ENCODE measurements around the gene ARMC8.
"Not testable (repeated sequence)": the region's sequence is repeated elsewhere in the genome, so short reads cannot be mapped to it uniquely, and the experiment has no call there.

ARMC8 gene

GRCh38 chr3:138187296-138188012, at the start of gene ARMC8:
TSS of gene ARMC8 (plus strand) at chr3:138187301. CDS start at chr3:138187555, 254 bp downstream.
- DNase-seq, result peak; percentile 74

- DNase-seq, result no peak
Measured at GRCh38 chr3:138137861-138138260, 49.2 kb upstream of the ARMC8 start.

DNA sequence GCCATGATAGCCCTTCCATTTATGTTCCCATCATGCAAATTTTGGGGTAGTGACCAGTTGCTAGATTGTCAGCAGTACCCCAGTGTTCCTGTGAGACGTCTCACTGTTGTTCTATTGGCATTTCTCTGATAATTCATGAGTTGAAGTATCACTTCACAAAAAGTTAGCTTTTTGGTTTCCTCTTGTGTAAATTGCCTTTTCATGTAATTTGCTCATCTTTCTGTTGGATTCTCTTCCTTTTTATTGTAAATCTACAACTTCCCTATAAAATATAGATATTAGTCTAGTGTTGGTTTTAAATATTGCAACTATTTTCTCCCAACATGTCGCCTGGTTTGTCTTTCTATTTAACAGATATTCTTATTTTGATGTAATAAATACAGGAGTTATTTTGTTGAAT, 47.4 kb upstream of the ARMC8 start:
- DNase-seq, result no peak

- DNase-seq, result no peak
Measured at GRCh38 chr3:138140940-138141339, 46.2 kb upstream of the ARMC8 start.

GRCh38 chr3:138142181-138142580, 44.9 kb upstream of the ARMC8 start:
- not testable (repeated sequence) for DNase-seq

GRCh38 chr3:138148503-138148902, 38.6 kb upstream of the ARMC8 start:
- DNase-seq, result no peak

- DNase-seq, result no peak
Measured at GRCh38 chr3:138154534-138154933, 32.6 kb upstream of the ARMC8 start.

- no peak for DNase-seq
Measured at GRCh38 chr3:138157743-138158142, 29.4 kb upstream of the ARMC8 start.

DNA sequence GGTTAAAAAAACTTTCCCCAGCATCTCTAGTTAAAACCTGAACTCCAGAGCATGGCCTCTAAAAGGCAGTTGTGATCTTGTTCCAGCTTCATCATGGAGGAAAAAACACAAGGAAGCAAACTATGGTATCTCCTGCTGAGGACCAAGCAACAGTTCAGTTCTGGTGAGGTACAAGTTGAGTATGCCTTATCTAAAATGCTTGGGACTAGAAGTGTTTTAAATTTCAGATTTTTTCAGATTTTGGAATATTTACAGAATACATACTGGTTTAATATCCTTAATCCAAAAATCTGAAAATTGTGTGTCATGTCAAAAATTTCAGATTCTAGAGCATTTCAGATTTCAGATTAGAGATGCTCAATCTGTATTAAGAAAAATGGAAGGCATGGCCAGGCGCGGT, 22.0 kb upstream of the ARMC8 start:
- DNase-seq, result no peak

- no peak for DNase-seq
Measured at GRCh38 chr3:138172625-138173024, 14.5 kb upstream of the ARMC8 start.

GRCh38 chr3:138173769-138174420, 13.2 kb upstream of the ARMC8 start:
- no peak for DNase-seq

DNA sequence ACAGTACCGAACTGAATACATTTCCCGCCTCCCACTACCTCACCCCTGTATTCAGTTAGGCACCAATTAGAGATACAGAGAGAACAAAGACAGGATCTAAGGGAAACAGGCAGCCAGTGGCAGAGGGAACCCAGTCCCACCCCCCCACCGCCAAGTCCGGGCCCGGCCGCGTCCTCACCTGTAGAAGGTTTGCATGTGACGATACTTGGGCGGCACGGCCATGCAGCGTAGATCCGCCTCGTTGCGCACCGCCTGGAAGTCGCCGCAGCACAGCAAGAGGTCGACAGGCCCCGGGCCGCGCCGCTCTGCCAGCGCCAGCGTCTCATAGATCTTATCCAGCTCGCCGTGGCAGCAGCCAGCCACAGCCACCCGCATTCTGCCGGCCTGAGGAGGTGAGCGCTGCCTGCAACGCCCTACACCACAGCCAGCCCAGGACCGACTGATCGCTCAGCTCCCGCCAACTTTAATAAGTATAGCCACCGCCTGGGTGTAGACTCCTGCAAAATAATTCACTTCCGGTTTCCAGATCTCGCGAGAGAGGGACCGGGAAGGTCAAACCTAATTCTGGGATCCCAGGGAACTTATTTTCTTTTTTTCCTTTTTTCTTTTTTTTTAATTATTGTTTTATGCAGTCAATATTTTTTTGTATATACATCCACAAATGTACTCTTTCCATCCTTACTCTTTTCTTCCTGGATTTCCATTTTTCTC, 12.5 kb upstream of the ARMC8 start, which contains the start of gene DBR1:
DBR1 (minus strand) TSS at position 501 of the 711 bp plus-strand sequence; CDS start at position 375, 126 bp downstream.
- peak; percentile 77 for DNase-seq

DNA sequence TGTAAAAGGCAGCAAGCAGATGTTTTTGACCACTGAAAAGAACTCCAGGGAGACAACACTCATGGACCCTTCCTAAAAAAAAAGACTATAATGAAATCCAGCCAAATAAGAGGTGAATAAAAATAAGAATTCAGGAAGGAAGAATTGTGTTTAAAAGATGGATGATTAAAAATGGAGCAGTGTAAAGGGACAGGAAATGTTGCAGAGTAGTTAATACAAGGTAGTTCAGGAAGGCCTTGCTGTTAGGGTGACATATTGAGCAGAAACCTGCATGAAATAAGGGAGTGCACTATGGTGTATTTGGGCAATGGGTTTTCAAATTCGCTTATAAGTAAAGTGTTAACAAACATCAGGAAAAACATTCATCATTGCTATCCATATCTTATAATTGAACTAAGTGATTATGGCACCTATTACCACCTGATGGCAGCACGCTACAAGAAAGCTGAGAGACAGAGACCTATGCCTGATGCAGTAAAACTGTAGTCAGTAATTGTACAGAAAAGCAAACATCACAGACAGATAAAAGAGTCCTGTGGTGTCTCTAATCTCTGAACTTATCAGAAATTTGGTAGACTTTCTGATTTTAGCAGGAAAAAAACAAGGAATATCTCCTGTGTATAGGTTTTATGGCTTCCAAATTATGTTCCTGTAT, 6.6 kb upstream of the ARMC8 start:
- peak; percentile 27 for DNase-seq

- no peak for DNase-seq
Measured at GRCh38 chr3:138184994-138185393, 2.1 kb upstream of the ARMC8 start.

DNA sequence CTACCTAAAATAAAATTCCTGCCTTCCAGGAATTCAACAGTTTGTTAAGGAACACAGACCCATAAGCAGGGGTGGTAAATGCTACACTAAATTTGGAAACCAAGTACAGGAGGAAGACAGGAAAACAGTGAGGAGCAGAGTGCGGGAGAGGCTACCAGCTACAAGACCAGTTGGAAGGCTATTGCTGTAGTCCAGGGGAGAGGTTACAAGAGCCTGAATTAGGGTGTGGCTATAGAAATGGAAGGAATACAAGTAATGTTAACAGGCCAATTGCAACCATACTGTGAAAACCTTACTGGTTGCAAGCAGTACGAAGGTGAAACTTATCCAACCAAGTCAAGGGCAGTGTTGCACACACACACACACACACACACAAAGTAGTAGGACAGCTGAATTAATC, 880 bp upstream of the ARMC8 start:
- DNase-seq, result no peak

- peak; percentile 92 for DNase-seq
Measured at GRCh38 chr3:138186803-138187295, 252 bp upstream of the ARMC8 start.

GRCh38 chr3:138188013-138188730, 1.1 kb downstream of the ARMC8 start:
- DNase-seq, result no peak

DNA sequence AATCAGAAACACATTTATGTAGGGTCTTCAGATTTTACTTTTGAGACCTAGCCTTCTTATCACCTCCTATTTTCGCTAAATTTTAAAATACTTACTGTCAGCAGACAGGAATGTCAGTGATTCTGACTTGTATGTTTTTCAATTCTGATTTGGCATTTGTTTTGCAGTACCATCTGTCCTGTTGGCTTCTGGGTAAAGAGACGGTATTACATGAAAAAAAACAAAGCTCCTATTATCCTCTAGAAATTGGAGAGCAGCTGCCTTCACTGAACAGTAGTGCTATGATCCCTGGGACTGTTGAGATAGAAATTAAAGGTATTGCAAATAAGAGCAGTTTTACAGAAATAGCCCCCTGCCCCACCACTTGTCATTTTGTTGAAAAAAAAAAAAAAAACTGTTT, 8.4 kb downstream of the ARMC8 start:
- DNase-seq, result peak; percentile 36

- DNase-seq, result no peak
Measured at GRCh38 chr3:138196023-138196422, 8.9 kb downstream of the ARMC8 start.

DNA sequence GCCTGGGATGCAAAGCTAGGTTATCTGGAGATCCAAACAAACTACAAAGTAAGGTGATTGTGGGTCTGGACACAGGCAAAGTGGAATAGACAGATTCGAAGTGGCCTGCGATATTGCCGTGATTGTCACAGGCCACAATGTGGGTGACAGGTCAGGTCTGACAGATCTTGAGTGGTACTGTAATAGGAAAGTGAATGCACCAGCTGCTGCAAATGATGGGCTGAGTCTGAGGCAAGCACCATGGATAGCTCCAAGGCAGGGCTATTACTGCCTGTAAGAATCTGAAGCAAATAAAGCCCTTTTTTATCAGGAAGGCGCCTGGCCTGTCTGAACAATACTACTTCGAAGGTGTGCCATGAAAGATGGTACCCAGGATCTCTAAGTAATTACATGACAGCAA, 10.0 kb downstream of the ARMC8 start:
- no peak for DNase-seq

DNA sequence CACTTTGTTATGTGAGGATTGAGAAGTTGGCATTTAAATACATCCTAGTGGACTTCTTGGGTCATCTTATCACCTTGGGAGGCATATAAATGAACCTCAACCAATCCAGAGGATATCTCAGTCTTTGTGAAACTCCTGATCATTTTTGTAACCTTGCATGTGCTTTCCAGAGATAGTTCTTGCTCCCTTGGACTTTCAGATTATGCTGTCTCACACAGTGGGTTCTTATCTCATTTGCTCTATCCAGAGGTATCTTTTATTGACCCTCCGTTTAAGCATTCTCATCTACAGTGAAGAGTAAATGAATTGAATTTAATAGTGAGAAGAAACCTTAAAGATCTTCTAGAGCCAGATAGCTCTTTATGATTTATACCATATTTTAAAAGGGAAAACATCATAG, 10.4 kb downstream of the ARMC8 start:
- no peak for DNase-seq

DNA sequence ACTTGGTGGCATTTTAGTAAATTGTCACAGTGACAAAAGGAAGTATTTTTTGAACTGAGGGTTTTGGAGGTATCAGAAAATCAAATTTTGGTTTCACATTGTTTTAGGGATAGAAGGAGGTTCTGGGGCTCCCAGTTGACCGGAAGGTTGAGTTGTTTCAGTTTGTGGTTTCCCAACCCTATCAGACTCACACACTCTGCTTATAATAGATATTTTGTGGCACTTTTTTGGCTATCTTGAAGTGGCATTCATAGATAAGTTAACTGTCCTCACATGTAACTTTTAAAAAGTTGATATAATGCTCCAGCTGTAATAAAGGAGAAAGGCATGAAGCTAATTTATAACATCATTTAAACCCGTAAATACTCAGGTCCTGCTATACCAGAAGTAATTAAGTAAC, 12.8 kb downstream of the ARMC8 start:
- DNase-seq, result no peak
